ENCODE data around the gene FGD3.

DNA sequence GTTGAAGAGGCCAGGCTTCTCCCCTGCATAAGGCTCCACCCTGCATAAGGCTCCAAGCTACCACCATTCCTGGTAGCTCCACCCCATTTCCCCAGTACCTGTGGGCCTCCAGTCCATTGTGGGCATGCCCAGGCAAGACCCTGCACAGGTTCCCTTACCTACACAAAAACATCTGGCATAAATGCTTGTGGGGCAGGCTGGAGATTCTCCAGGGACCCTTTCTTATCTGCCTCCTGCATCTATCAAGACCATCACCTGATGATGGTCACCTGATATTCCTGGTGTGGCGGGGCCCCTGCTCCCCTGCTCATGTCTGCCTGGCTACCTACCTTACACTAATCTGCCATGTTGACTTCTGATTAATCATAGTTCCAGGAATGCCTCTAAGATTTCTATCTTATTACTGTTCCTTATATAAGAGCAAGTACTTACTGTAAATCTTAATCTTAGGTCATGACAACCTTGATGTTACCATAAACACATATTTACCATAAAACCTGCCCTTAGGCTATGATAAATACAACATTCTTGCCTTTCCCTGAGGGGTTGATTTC is 41.0 kb downstream of the FGD3 start:
- no peak for TF ChIP-seq POLR2A (IDR thresholded peaks at IDR 0.05)
- TF ChIP-seq, protein P1, sequence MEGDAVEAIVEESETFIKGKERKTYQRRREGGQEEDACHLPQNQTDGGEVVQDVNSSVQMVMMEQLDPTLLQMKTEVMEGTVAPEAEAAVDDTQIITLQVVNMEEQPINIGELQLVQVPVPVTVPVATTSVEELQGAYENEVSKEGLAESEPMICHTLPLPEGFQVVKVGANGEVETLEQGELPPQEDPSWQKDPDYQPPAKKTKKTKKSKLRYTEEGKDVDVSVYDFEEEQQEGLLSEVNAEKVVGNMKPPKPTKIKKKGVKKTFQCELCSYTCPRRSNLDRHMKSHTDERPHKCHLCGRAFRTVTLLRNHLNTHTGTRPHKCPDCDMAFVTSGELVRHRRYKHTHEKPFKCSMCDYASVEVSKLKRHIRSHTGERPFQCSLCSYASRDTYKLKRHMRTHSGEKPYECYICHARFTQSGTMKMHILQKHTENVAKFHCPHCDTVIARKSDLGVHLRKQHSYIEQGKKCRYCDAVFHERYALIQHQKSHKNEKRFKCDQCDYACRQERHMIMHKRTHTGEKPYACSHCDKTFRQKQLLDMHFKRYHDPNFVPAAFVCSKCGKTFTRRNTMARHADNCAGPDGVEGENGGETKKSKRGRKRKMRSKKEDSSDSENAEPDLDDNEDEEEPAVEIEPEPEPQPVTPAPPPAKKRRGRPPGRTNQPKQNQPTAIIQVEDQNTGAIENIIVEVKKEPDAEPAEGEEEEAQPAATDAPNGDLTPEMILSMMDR (IDR thresholded peaks at IDR 0.05): no peak

All from right lobe of liver (tissue), 4 donors.